GM12874 (cell line): Measurements from ENCODE around the gene TOGARAM1.

Experiments used
- TF ChIP-seq, protein P1 (sequence below): IDR thresholded peaks from 2 replicates; pipeline ENCODE4 v1.5.1; 2011; ENCODE audit warnings: low read depth, mild to moderate bottlenecking, control low read depth, low read length, moderate library complexity; ENCODE audit not compliant: insufficient read depth

The TOGARAM1 gene

DNA sequence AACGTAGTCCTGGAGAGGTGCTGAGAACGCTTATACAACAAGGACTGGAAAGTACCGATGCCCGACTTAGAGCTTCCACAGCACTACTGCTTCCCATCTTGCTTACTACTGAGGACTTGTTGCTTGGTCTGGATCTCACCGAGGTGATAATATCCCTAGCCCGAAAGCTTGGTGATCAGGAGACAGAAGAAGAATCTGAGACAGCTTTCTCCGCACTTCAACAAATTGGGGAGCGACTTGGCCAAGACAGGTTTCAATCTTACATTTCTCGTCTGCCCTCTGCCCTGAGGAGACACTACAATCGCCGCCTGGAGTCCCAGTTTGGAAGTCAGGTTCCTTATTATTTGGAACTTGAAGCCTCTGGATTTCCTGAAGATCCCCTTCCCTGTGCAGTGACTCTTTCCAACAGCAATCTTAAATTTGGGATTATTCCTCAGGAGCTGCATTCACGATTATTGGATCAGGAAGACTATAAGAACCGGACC, 1.1 kb downstream of the TOGARAM1 start:
- TF ChIP-seq, protein P1, sequence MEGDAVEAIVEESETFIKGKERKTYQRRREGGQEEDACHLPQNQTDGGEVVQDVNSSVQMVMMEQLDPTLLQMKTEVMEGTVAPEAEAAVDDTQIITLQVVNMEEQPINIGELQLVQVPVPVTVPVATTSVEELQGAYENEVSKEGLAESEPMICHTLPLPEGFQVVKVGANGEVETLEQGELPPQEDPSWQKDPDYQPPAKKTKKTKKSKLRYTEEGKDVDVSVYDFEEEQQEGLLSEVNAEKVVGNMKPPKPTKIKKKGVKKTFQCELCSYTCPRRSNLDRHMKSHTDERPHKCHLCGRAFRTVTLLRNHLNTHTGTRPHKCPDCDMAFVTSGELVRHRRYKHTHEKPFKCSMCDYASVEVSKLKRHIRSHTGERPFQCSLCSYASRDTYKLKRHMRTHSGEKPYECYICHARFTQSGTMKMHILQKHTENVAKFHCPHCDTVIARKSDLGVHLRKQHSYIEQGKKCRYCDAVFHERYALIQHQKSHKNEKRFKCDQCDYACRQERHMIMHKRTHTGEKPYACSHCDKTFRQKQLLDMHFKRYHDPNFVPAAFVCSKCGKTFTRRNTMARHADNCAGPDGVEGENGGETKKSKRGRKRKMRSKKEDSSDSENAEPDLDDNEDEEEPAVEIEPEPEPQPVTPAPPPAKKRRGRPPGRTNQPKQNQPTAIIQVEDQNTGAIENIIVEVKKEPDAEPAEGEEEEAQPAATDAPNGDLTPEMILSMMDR: no peak

GRCh38 chr14:44963775-44964380, 1.9 kb downstream of the TOGARAM1 start:
- TF ChIP-seq, protein P1: no peak

- TF ChIP-seq, protein P1: no peak
Observed at GRCh38 chr14:44966601-44967336, 4.8 kb downstream of the TOGARAM1 start.

DNA sequence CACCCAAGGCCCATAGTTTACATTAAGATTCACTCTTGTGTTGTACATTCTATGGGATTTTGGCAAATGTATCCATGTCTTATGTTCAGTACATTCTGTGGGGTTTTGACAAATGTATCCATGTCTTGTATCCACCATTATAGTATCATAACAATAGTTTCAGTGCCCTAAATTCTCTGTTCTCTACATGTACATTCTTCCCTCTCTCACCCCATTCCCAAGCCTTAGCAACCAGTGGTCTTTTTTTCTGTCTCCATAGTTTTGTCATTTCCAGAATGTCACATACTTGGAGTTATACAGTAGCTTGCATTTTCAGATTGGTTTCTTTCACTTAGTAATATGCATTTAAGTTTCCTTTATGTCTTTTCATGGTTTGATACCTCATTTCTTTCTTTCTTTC, 6.7 kb downstream of the TOGARAM1 start:
- TF ChIP-seq, protein P1: no peak

DNA sequence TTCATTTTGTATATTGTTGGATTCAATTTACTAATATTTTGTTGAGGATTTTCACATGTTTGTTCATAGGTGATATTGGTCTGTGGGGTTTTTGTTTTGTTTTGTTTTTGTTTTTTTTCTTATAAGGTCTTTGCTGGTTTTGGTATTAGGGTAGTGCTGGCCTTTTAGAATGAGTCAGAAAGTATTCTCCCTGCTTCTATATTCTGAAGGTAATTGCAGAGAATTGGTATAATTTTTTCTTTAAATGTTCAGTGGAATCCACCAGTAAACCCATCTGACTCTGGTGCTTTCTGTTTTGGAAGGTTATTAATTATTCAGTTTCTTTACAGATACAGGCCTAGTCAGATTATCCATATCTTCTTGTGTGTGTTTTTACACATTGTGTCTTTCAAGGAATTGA, 8.9 kb downstream of the TOGARAM1 start:
- TF ChIP-seq, protein P1: no peak

DNA sequence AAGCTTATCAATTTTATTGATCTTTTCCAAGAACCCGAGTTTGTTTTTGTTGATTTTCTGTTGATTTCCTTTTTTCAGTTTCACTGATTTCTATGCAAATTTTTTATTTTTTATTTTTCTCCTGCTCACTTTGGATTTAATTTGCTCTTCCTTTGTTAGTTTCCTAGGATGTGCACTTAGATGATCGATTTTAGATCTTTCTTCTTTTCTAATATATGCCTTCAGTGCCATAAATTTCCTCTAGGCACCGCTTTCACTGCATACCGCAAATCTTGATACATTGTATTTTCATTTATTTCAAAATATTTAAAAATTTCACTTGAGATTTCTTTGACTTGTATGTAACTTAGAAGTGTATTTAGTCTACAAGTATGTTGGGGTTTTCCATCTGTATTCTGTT, 9.5 kb downstream of the TOGARAM1 start:
- TF ChIP-seq, protein P1: no peak

- TF ChIP-seq, protein P1: no peak
Observed at GRCh38 chr14:44979273-44979672, 17.3 kb downstream of the TOGARAM1 start.
